ENCODE data around the gene KRTCAP2. TPM values are rescaled to one million over a fixed set of nuclear protein-coding genes. Genes with fewer than 3 reads are reported as not detected.
"Not testable (repeated sequence)": the region's sequence is repeated elsewhere in the genome, so short reads cannot be mapped to it uniquely, and the experiment has no call there.

Gene KRTCAP2
- total RNA-seq, 1 experiment from 2014 or later = 156 TPM

DNA sequence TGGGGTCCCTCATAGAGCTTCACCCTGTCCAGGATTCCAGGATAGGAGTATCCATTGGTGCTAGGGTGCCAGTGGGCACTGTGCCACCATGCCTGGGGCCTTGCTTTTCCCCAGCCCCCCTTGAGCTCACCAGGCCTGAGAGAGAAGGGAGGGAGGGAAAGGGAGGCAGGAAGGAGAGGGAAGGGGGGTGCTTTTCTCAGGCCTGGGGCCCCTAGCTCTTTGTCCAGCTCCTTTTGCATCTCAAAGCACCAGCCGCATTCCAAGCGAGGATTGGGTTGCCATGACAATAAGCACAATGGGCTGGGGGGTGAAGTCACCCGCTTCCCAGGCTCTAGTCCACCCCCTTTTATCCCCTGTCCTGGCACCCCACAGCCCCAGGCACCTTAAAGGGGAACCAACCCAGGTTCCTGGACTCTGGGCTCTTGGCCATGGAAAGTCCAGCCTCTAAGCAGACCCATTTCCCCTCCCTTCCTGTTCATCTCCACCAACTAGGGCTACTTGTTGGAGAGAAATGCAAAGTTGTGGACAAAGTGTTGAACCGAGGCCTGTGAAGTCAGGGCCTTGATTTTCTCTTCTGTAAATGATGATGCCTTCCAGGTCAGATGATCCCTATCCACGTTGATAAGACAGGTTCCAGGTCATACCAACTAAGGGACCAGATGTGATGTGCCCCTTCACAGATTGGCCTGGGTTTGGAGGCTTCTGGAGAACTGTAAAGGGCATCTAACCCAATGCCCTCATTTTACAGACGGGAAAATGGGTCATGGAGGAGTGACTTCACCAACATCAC lies 23.2 kb upstream of the KRTCAP2 start:
- TF ChIP-seq EZH2 (IDR thresholded peaks at IDR 0.05; ENCODE audit: low read depth) = no peak
- TF ChIP-seq, protein P1, sequence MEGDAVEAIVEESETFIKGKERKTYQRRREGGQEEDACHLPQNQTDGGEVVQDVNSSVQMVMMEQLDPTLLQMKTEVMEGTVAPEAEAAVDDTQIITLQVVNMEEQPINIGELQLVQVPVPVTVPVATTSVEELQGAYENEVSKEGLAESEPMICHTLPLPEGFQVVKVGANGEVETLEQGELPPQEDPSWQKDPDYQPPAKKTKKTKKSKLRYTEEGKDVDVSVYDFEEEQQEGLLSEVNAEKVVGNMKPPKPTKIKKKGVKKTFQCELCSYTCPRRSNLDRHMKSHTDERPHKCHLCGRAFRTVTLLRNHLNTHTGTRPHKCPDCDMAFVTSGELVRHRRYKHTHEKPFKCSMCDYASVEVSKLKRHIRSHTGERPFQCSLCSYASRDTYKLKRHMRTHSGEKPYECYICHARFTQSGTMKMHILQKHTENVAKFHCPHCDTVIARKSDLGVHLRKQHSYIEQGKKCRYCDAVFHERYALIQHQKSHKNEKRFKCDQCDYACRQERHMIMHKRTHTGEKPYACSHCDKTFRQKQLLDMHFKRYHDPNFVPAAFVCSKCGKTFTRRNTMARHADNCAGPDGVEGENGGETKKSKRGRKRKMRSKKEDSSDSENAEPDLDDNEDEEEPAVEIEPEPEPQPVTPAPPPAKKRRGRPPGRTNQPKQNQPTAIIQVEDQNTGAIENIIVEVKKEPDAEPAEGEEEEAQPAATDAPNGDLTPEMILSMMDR (conservative IDR thresholded peaks at IDR 0.05) = no peak

DNA sequence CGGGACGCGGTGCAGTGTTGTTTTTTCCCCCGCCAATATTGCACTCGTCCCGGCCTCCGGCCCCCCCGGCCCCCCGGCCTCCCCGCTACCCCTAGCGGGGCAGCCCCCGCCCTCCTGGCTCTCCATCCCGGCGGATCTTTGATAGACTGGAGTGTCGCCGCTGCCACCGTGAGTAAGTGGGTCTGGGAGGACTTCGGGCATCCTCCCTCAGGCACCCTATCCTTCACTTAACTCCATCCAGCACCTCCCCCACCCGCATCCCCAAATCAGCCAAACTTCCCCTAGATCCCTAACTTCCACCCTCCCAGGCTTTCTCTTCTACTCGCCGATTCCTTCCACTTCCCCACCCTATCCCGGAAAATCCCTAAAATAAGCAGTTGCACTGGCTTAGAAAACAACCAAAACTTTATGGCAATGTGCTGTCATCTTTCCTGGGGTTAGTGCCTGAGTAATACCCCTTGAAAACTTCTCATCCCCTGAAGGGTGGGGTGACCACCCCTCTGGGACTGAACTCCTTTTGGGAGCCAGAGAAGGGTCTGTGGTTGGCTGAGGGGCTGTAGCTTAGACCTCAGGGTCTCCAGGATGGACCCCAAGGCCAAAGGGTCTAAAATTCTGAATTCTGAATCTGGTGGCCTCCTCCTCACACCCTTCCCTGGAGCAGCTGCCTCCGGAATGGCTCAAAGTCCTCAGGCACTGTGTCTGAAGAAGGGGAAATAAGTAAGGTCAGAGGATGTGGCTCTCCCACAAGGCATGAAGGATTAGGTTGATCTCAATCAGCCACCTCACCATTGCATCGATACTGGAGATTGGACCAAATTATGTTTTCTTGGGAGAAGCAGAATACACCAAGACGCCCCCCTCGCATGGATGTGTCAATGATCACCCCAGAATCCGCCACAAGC lies 22.3 kb upstream of the KRTCAP2 start:
- Histone ChIP-seq H3K4me3 (peak overlapping the region; percentile 73; the same call in 1 of the 2 replicates), H3K27me3 (ENCODE audit: insufficient read depth, low read depth) (no peaks in the 10 kb centered on the region), H3K27ac (no peak overlapping the region), H3K4me1 (replicated peaks; ENCODE audit: insufficient read depth) (peaks cover 14% of the 10 kb centered on the region), H3K36me3 (ENCODE audit: low read depth) (no peaks in the 10 kb centered on the region), H3K9me2 (ENCODE audit: insufficient read depth) (no peaks in the 10 kb centered on the region), H3F3A (ENCODE audit: insufficient read depth, low read depth) (peaks cover 16% of the 10 kb centered on the region; the same call in 1 of the 2 replicates), H3K9me3 (ENCODE audit: insufficient read depth, low read depth) (no peaks in the 10 kb centered on the region), H4K20me1 (ENCODE audit: insufficient read depth) (no peaks in the 10 kb centered on the region), H2AFZ (no peak overlapping the region), H3K79me2 (ENCODE audit: low read depth) (no peaks in the 10 kb centered on the region), H3K4me2 (peak overlapping the region; percentile 95)
- POLR2A ChIA-PET (ENCODE audit: unreplicated experiment) = interaction anchor here (0.6 to 2.5 kb wide), 12 partner anchors 11 to 213 kb away, joined by 3 to 17 read pairs (median 3); partner anchors contain the start of genes KRTCAP2 and THBS3
- TSS peak; percentile 63 for BruUV-seq (replicated peaks)
- intact Hi-C loops (cut with micrococcal nuclease; ENCODE audit: unreplicated experiment) = no loop called here
- CTCF ChIA-PET = interaction anchor here (0.6 to 2.7 kb wide), 3 partner anchors 12 to 721 kb away, joined by 3 to 15 read pairs (median 4); partner anchors contain the start of genes KRTCAP2 and TRIM46
- no peak for DNase-seq
- no peak for TF ChIP-seq EZH2 (IDR thresholded peaks at IDR 0.05; ENCODE audit: low read depth)
- TF ChIP-seq, protein P1 (conservative IDR thresholded peaks at IDR 0.05) = no peak

More for the DNA sequence above, 23.2 kb upstream of the KRTCAP2 start:
- H3K4me3 ChIP-seq = no peak overlapping the region
- BruUV-seq (replicated peaks) = no TSS peak
- no peak overlapping the region for H3K27ac ChIP-seq
- no peak overlapping the region for H3K4me2 ChIP-seq
- H3F3A ChIP-seq (ENCODE audit: insufficient read depth, low read depth) = peaks cover 16% of the 10 kb centered on the region; the same call in 1 of the 2 replicates
- POLR2A ChIA-PET (ENCODE audit: unreplicated experiment) = interaction anchor here (0.6 to 0.7 kb wide), 3 partner anchors 23 to 1630 kb away, joined by 3 read pairs; partner anchors contain the start of gene KRTCAP2
- H3K79me2 ChIP-seq (ENCODE audit: low read depth) = no peaks in the 10 kb centered on the region
- no peaks in the 10 kb centered on the region for H3K36me3 ChIP-seq (ENCODE audit: low read depth)
- H2AFZ ChIP-seq = no peak overlapping the region
- intact Hi-C loops (cut with micrococcal nuclease; ENCODE audit: unreplicated experiment) = no loop called here
- no peaks in the 10 kb centered on the region for H3K9me2 ChIP-seq (ENCODE audit: insufficient read depth)
- DNase-seq = no peak
- H3K4me1 ChIP-seq (replicated peaks; ENCODE audit: insufficient read depth) = peaks cover 14% of the 10 kb centered on the region
- H3K27me3 ChIP-seq (ENCODE audit: insufficient read depth, low read depth) = no peaks in the 10 kb centered on the region
- CTCF ChIA-PET = interaction anchor here (0.6 to 0.8 kb wide), 2 partner anchors 11 to 720 kb away, joined by 3 to 4 read pairs; no protein-coding TSS in a partner anchor
- H3K9me3 ChIP-seq (ENCODE audit: insufficient read depth, low read depth) = no peaks in the 10 kb centered on the region
- no peaks in the 10 kb centered on the region for H4K20me1 ChIP-seq (ENCODE audit: insufficient read depth)

DNA sequence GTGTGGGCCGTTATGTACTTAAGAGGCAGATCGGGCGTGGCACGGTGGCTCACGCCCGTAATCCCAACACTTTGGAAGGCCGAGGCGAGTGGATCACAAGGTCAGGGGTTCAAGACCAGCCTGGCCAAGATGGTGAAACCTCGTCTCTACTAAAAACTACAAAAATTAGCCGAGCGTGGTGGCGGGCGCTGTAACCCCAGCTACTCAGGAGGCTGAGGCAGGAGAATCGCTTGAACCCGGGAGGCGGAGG lies 20.8 kb upstream of the KRTCAP2 start:
- intact Hi-C loops (cut with micrococcal nuclease; ENCODE audit: unreplicated experiment) = loop anchor here (2.0 to 5.0 kb wide), 3 partner anchors 17 to 128 kb away; partner anchors contain the start of gene RUSC1
- H4K20me1 ChIP-seq (ENCODE audit: insufficient read depth); H3K36me3 ChIP-seq (ENCODE audit: low read depth); H3K9me2 ChIP-seq (ENCODE audit: insufficient read depth); DNase-seq; BruUV-seq (replicated peaks); H3K79me2 ChIP-seq (ENCODE audit: low read depth); H3K27me3 ChIP-seq (ENCODE audit: insufficient read depth, low read depth); H3K9me3 ChIP-seq (ENCODE audit: insufficient read depth, low read depth): not testable (repeated sequence)
- Histone ChIP-seq H2AFZ (peak overlapping the region; percentile 77), H3K27ac (peak overlapping the region; percentile 59), H3K4me1 (replicated peaks; ENCODE audit: insufficient read depth) (peaks cover 14% of the 10 kb centered on the region), H3F3A (ENCODE audit: insufficient read depth, low read depth) (peaks cover 16% of the 10 kb centered on the region; the same call in 1 of the 2 replicates), H3K4me2 (peak overlapping the region; percentile 95), H3K4me3 (peak overlapping the region; percentile 73; the same call in 1 of the 2 replicates)
- ChIA-PET POLR2A (ENCODE audit: unreplicated experiment) (interaction anchor here (0.6 to 2.5 kb wide), 10 partner anchors 9 to 1119 kb away, joined by 3 to 26 read pairs (median 7); no protein-coding TSS in a partner anchor), CTCF (interaction anchor here (0.5 to 2.7 kb wide), 8 partner anchors 10 to 209 kb away, joined by 3 to 19 read pairs (median 6); partner anchors contain the start of genes KRTCAP2 and TRIM46)

All from PC-9 (cell line).